ENCODE measurements around the gene C9orf78. TPM values are rescaled to one million over a fixed set of nuclear protein-coding genes. Genes with fewer than 3 reads are reported as not detected.

The C9orf78 gene
- total and polyA plus RNA-seq, 8 donors = 30.1 to 71.9 (median 65.6) TPM

- Histone ChIP-seq H3K9me3 (no peaks in the 10 kb centered on the region), H3K27me3 (no peaks in the 10 kb centered on the region), H3K36me3 (peaks cover 0 to 58% of the 10 kb centered on the region in 2 donors), H3K27ac (peak overlapping the region in 1 of 2 donors; percentile 13), H3K4me3 (no peak overlapping the region), H3K4me1 (peaks cover 0 to 10% of the 10 kb centered on the region in 2 donors)
- intact Hi-C loops (cut with DNase I) = no loop called here
- ATAC-seq = no peak
- no peak for TF ChIP-seq CTCF (IDR thresholded peaks at IDR 0.05)
- peak in 1 of 4 donors; percentile 59 for DNase-seq
Measured at GRCh38 chr9:129866394-129867135, 31.5 kb upstream of the C9orf78 start.

GRCh38 chr9:129865668-129866320 lies 30.7 kb upstream of the C9orf78 start:
- intact Hi-C loops (cut with DNase I) = no loop called here
- Histone ChIP-seq H3K27ac (peak overlapping the region in 1 of 2 donors; percentile 13), H3K9me3 (no peaks in the 10 kb centered on the region), H3K4me1 (peaks cover 0 to 10% of the 10 kb centered on the region in 2 donors), H3K36me3 (peaks cover 0 to 66% of the 10 kb centered on the region in 2 donors), H3K27me3 (no peaks in the 10 kb centered on the region), H3K4me3 (no peak overlapping the region)
- no peak for TF ChIP-seq CTCF (IDR thresholded peaks at IDR 0.05)
- ATAC-seq (no peak), DNase-seq (peak in 1 of 4 donors; percentile 58)

DNA sequence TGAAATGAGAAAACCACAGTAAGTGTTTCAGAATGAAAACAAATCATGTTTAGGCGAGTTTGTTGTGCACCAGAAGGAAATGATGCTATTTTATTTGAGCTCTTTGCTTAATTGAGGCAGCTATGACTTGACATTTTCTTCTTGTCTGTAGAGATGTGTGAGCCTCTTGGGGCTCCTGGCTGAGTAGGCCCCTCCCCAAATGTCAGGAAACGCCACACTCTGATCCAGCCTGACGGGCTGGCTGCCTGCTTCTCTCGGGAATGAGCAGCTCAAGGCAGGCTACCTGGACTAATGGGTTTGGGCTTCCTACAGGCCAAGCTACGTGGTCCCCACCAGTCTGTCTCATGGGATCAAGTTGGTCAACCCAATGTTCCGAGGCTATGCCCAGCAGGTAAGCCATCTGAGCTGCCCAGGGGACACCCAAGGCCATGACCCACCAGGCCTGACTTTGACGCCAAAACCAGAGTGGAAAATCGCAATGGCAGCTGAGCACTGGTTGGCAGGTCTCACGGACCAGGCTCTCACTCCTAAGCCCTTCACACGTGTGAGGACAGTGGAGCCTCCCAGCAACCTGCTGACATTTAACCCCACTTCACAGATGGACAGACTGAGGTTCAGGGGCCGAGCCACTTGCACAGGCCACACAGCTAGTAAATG lies 30.0 kb upstream of the C9orf78 start:
- no peak for TF ChIP-seq CTCF (IDR thresholded peaks at IDR 0.05)

GRCh38 chr9:129863059-129863690 lies 28.1 kb upstream of the C9orf78 start:
- H3K27me3 ChIP-seq = no peaks in the 10 kb centered on the region
- H3K36me3 ChIP-seq = peaks cover 0 to 60% of the 10 kb centered on the region in 2 donors
- no peak overlapping the region for H3K4me3 ChIP-seq
- no peak for TF ChIP-seq CTCF (IDR thresholded peaks at IDR 0.05)
- peak in 1 of 4 donors; percentile 66 for DNase-seq
- no peaks in the 10 kb centered on the region for H3K4me1 ChIP-seq
- ATAC-seq = peak; percentile 29
- H3K9me3 ChIP-seq = no peaks in the 10 kb centered on the region
- intact Hi-C loops (cut with DNase I) = no loop called here
- no peak overlapping the region for H3K27ac ChIP-seq

More for the DNA sequence above, 30.0 kb upstream of the C9orf78 start:
- peaks cover 0 to 10% of the 10 kb centered on the region in 2 donors for H3K4me1 ChIP-seq
- ATAC-seq = no peak
- no peak overlapping the region for H3K4me3 ChIP-seq
- H3K27me3 ChIP-seq = no peaks in the 10 kb centered on the region
- intact Hi-C loops (cut with DNase I) = no loop called here
- DNase-seq = peak in 1 of 4 donors; percentile 23
- no peak overlapping the region for H3K27ac ChIP-seq
- peaks cover 0 to 70% of the 10 kb centered on the region in 2 donors for H3K36me3 ChIP-seq
- no peaks in the 10 kb centered on the region for H3K9me3 ChIP-seq
